ENCODE measurements around the gene DDX41.
A peak's percentile ranks its signal among the peaks of the same experiment; 100 is the strongest.

The DDX41 gene

DNA sequence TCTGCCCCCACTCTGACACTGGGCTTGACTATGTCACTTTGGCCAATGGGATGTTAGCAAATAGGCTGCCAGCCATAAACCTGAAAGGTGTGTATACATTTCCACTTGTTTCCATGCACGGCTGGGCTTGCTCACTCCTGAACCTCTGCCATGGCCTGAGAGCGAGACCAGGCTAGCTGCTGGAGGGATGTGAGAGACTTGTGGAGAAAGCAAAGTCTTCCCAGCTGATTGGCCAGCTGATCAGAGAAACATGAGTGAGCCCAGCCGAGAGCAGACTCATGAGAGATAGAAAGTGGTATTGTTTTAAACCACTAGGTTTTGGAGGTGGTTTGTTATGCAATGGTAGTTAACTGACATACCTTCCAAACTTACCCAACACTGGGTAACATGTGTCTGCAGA, 23.7 kb upstream of the DDX41 start:
- Histone ChIP-seq H3K27ac (peak overlapping the region; percentile 58), H3K4me1 (ENCODE audit: control insufficient read depth in 1 of 2, insufficient read depth in 1 of 2, low read depth in 1 of 2, low read length in 1 of 2) (peaks cover 32 to 37% of the 10 kb centered on the region in 2 experiments), H3K9me3 (no peaks in the 10 kb centered on the region), H3K36me3 (peaks cover 47% of the 10 kb centered on the region), H3K27me3 (no peaks in the 10 kb centered on the region), H3K4me3 (ENCODE audit: low read depth in 1 of 2, low read length in 1 of 2) (no peak overlapping the region)
- TF ChIP-seq, protein P1, sequence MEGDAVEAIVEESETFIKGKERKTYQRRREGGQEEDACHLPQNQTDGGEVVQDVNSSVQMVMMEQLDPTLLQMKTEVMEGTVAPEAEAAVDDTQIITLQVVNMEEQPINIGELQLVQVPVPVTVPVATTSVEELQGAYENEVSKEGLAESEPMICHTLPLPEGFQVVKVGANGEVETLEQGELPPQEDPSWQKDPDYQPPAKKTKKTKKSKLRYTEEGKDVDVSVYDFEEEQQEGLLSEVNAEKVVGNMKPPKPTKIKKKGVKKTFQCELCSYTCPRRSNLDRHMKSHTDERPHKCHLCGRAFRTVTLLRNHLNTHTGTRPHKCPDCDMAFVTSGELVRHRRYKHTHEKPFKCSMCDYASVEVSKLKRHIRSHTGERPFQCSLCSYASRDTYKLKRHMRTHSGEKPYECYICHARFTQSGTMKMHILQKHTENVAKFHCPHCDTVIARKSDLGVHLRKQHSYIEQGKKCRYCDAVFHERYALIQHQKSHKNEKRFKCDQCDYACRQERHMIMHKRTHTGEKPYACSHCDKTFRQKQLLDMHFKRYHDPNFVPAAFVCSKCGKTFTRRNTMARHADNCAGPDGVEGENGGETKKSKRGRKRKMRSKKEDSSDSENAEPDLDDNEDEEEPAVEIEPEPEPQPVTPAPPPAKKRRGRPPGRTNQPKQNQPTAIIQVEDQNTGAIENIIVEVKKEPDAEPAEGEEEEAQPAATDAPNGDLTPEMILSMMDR (IDR thresholded peaks at IDR 0.05), result no peak

DNA sequence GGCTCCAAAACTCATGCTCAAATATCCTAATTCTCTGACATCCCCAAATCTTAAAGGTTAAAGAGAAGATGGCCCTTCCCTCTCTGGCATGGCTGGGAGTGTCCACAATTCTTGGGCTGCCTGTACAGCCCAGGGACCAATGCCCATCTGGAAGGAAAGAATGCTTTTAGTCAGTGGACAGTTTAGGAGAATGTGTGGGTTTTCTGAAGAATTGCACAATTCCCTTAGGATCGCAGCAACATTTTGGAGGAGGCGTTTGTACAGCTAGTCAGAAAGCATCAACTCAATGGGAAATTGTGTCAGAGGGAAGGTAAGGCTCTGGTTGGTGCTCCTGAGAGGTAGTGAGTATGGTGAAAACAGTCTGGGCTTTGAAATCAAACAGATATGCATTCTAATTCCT, 22.6 kb upstream of the DDX41 start:
- Histone ChIP-seq H3K4me1 (ENCODE audit: control insufficient read depth in 1 of 2, insufficient read depth in 1 of 2, low read depth in 1 of 2, low read length in 1 of 2) (peaks cover 24 to 27% of the 10 kb centered on the region in 2 experiments), H3K27me3 (no peaks in the 10 kb centered on the region), H3K9me3 (no peaks in the 10 kb centered on the region), H3K36me3 (peaks cover 58% of the 10 kb centered on the region), H3K4me3 (ENCODE audit: low read depth in 1 of 2, low read length in 1 of 2) (no peak overlapping the region), H3K27ac (peak overlapping the region; percentile 61)
- TF ChIP-seq, protein P1 (IDR thresholded peaks at IDR 0.05), result no peak

DNA sequence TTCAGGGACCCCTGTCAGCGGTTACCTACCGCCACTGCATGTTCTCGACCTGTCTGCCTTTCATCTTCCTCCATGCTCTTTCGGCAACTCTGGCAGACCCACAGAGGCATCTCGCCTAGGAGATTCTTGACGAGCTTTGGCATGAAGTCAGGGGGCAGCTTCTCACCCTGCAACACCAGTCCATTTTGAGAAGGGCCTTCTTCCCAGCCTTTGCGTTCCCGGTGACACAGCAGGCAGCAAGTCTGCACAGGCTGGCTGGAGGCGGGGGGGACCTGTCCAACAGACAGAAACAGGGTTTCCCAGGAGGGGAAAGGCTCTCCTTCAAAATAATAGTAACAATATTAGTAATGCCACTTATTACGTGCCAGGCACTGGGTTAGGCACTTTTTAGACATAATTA, 22.1 kb upstream of the DDX41 start:
- Histone ChIP-seq H3K36me3 (peaks cover 62% of the 10 kb centered on the region), H3K4me1 (ENCODE audit: control insufficient read depth in 1 of 2, insufficient read depth in 1 of 2, low read depth in 1 of 2, low read length in 1 of 2) (peaks cover 24 to 27% of the 10 kb centered on the region in 2 experiments), H3K4me3 (ENCODE audit: low read depth in 1 of 2, low read length in 1 of 2) (no peak overlapping the region), H3K27ac (peak overlapping the region; percentile 61), H3K9me3 (no peaks in the 10 kb centered on the region), H3K27me3 (no peaks in the 10 kb centered on the region)
- TF ChIP-seq, protein P1 (IDR thresholded peaks at IDR 0.05), result no peak

DNA sequence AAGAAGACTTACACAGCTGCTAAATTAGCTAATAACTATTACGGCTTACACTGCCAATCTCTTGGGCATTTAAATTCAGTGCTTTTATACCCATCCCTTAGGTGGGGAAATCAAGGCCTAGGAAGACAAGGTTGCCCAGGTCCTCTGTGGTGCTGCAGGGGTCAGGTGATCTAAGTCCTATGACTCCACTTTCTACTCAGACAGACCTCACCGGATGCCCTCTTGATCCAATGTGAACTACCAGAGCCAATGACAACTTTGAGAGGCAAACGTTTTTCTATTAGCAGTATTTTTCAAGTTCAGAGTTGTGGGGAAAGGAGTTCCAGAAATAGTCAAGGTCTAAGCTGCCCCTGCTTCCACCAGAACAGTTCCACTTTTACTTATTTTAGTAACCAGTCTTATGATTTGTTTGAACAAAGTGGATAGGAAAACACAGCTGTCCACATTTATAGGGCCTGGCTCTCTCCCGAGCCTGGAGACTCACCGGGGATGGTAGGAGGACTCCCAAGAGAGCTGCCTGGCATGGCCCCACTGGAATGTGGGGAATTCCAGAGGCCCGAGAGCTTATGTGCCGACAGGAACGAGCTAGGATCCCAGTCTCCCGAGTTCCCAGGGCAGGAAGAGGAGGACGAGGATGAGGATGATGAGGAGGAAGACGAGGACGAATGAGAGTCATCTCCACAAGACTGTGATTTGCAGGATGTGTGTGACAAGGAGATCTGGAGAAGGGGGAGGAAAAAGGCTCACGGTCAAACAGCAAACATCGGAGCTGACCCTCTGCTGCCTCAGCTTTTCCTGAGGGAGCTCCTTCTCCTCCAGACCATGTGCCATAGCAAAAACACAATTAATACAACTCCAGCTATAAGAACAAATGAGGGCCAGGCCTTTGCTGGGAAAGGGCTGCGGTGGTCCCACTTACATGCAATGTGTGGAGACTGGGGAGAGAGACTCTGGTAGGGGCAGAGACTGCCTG, 20.9 kb upstream of the DDX41 start:
- peaks cover 71% of the 10 kb centered on the region for H3K36me3 ChIP-seq
- peaks cover 24% of the 10 kb centered on the region in 2 experiments for H3K4me1 ChIP-seq (ENCODE audit: control insufficient read depth in 1 of 2, insufficient read depth in 1 of 2, low read depth in 1 of 2, low read length in 1 of 2)
- TF ChIP-seq, protein P1 (IDR thresholded peaks at IDR 0.05), result no peak
- H3K27me3 ChIP-seq, result no peaks in the 10 kb centered on the region
- H3K9me3 ChIP-seq, result no peaks in the 10 kb centered on the region
- no peak overlapping the region for H3K27ac ChIP-seq
- no peak overlapping the region for H3K4me3 ChIP-seq (ENCODE audit: low read depth in 1 of 2, low read length in 1 of 2)

DNA sequence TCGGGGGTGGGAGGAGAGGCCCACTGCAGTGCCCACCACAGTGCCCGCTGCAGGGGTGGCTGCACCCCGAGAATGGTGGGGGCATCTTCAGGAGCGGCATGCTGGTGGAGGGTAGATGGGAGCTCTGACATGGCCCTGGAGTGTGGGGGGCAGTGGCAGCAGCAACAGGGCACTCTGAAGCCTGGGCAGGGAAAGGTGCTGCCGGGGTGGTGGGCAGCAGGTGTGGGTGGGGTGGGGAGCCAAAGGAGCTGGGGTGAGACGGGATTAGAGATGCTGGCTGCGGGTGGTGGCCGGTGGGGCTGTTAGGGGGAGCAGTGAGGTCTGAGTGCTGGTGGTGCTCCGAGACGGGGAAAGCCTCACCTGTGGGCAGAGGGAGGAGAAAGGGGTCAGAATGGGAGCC, 19.6 kb upstream of the DDX41 start:
- peaks cover 76% of the 10 kb centered on the region for H3K36me3 ChIP-seq
- TF ChIP-seq, protein P1 (IDR thresholded peaks at IDR 0.05), result no peak
- no peaks in the 10 kb centered on the region for H3K9me3 ChIP-seq
- H3K27ac ChIP-seq, result no peak overlapping the region
- H3K27me3 ChIP-seq, result no peaks in the 10 kb centered on the region
- H3K4me3 ChIP-seq (ENCODE audit: low read depth in 1 of 2, low read length in 1 of 2), result no peak overlapping the region
- H3K4me1 ChIP-seq (ENCODE audit: control insufficient read depth in 1 of 2, insufficient read depth in 1 of 2, low read depth in 1 of 2, low read length in 1 of 2), result peaks cover 24% of the 10 kb centered on the region in 2 experiments

Measured in neutrophil (primary cell).